ENCODE results near the gene NAB2.

DNA sequence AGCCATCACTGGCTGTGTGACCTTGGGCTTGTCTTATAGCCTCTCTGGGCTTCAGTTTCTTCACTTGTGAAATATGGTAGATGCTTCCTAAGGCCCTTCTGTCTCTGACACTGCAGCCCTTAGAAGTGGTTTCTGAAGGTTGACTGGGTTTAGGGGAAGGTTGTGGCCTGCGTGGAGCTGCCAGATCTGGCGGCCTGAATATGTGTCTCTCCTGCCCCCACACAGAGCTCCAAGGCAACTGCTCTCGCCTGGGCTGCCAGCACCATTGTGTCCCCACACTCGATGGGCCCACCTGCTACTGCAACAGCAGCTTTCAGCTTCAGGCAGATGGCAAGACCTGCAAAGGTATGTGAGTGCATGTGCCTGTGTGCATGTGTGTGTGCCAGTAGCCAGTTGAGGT lies 54.5 kb downstream of the NAB2 start:
- TF ChIP-seq CTCF (IDR thresholded peaks at IDR 0.05) (no peak), POLR2A (IDR thresholded peaks at IDR 0.05) (no peak)
